Duodenal mucosa (tissue), 2 donors: ENCODE data around the gene ALDH8A1.
"Not testable (repeated sequence)": the region's sequence is repeated elsewhere in the genome, so short reads cannot be mapped to it uniquely, and the experiment has no call there.

Source experiments
- H3K27ac ChIP-seq: one replicate; pipeline ENCODE4 v1.7.0; 2013; ENCODE audit warnings: low read depth, low read length
- H3K27me3 ChIP-seq, 2 donors: one replicate each; pipeline ENCODE4 v1.7.0; 2013; ENCODE audit warnings: low read length in 2 of 2, control low read depth in 1 of 2; ENCODE audit not compliant: insufficient read depth in 2 of 2, control insufficient read depth in 1 of 2
- H3K36me3 ChIP-seq, 2 donors: one replicate each; pipeline ENCODE4 v1.7.0; 2013; ENCODE audit warnings: low read length in 2 of 2, control low read depth in 1 of 2; ENCODE audit not compliant: insufficient read depth in 2 of 2, control insufficient read depth in 1 of 2
- H3K4me1 ChIP-seq, 2 donors: one replicate each; pipeline ENCODE4 v1.7.0; 2013; ENCODE audit warnings: low read length in 2 of 2, control low read depth in 1 of 2; ENCODE audit not compliant: insufficient read depth in 2 of 2, control insufficient read depth in 1 of 2
- H3K4me3 ChIP-seq, 2 donors: one replicate each; pipeline ENCODE4 v1.7.0; 2013; ENCODE audit warnings: low read length in 2 of 2, low read depth in 1 of 2
- H3K9ac ChIP-seq, 2 donors: one replicate each; pipeline ENCODE4 v1.7.0; 2013; ENCODE audit warnings: low read length in 2 of 2, low read depth in 1 of 2
- H3K9me3 ChIP-seq, 2 donors: one replicate each; pipeline ENCODE4 v1.7.0; 2013; ENCODE audit warnings: low read length in 2 of 2, control low read depth in 1 of 2; ENCODE audit not compliant: control insufficient read depth in 1 of 2

ALDH8A1 gene

DNA sequence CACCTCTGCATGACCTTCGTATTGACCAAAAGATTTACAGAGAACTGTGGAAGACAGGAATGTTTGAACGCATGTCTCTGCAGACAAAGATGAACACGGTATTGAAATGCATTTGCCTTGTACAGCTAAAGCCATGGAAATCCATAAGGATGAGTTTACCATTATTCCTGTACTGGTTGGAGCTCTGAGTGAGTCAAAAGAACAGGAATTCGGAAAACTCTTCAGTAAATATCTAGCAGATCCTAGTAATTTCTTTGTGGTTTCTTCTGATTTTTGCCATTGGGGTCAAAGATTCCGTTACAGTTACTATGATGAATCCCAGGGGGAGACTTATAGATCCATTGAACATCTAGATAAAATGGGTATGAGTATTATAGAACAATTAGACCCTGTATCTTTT lies 51.7 kb downstream of the ALDH8A1 start:
- not testable (repeated sequence) for H3K27me3 ChIP-seq, H3K9ac ChIP-seq, H3K9me3 ChIP-seq, H3K36me3 ChIP-seq, H3K27ac ChIP-seq, H3K4me3 ChIP-seq, H3K4me1 ChIP-seq

DNA sequence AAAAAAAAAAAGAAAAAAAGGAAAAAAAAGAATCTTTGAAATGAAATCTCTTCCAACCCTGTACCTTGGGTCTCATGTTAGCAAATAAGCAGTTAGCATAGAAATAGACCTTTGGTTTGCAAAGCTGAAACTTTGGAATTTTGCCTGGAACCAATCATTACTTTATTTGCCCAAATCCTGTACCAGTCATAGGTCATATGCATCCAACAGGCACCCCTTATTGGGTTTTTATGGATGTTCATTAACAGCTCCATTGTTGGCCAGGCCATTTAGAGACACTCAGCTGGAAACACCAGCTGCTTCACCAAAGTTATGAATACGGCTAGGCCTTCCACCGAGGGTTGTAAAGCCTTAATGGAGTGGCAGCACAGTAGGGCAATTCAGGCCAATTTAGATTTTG lies 53.0 kb downstream of the ALDH8A1 start:
- no peaks in the 10 kb centered on the region for H3K27me3 ChIP-seq
- no peak overlapping the region for H3K27ac ChIP-seq
- no peak overlapping the region for H3K9ac ChIP-seq
- no peaks in the 10 kb centered on the region for H3K36me3 ChIP-seq
- H3K4me1 ChIP-seq = no peaks in the 10 kb centered on the region
- H3K4me3 ChIP-seq = no peak overlapping the region
- peaks cover 6 to 9% of the 10 kb centered on the region in 2 donors for H3K9me3 ChIP-seq

DNA sequence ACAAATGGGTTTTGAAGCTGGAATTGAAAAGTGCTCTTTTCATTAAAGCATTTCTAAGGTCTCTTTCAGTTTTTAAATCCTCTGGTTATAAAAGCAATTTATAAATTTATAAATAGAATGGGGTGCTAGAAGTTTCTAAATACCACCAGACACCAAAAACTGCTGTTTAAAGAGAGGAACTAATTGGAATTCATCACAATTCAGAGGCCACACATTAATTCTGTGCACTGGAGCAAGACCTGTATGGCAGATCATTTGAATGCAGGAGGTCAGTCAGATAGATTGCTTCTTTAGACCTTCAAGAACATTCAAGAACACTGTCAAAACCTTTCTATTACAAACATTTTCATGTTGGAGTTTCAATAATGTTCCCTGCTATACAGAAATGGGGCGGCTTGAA lies 55.1 kb downstream of the ALDH8A1 start:
- no peaks in the 10 kb centered on the region for H3K4me1 ChIP-seq
- H3K4me3 ChIP-seq = no peak overlapping the region
- H3K36me3 ChIP-seq = no peaks in the 10 kb centered on the region
- no peak overlapping the region for H3K27ac ChIP-seq
- H3K9me3 ChIP-seq = peaks cover 9 to 11% of the 10 kb centered on the region in 2 donors
- H3K27me3 ChIP-seq = no peaks in the 10 kb centered on the region
- H3K9ac ChIP-seq = no peak overlapping the region

DNA sequence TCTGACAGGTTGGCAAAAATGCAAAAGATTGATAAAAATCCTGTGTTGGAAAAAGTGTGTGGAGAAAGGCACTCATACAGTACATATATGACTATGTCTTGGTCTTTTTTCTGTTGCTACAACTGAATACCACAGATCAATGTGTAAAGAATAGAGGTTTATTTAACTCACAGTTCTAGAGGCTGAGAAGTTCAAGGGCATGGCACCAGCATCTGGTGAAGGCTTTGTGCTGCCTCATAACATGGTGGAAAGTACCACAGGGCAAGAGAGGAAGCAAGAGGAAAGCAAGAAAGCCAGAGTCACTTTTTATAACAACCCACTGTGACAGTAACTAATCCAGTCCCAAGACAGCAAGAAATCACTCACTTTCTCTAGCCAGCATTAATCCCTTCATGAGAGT lies 57.5 kb downstream of the ALDH8A1 start:
- H3K9ac ChIP-seq = no peak overlapping the region
- no peaks in the 10 kb centered on the region for H3K4me1 ChIP-seq
- no peaks in the 10 kb centered on the region for H3K27me3 ChIP-seq
- H3K27ac ChIP-seq = no peak overlapping the region
- H3K4me3 ChIP-seq = no peak overlapping the region
- H3K36me3 ChIP-seq = no peaks in the 10 kb centered on the region
- peaks cover 9 to 11% of the 10 kb centered on the region in 2 donors for H3K9me3 ChIP-seq

- Histone ChIP-seq H3K4me1 (no peaks in the 10 kb centered on the region), H3K9me3 (peaks cover 9 to 11% of the 10 kb centered on the region in 2 donors), H3K27me3 (no peaks in the 10 kb centered on the region), H3K27ac (no peak overlapping the region), H3K36me3 (no peaks in the 10 kb centered on the region), H3K9ac (no peak overlapping the region), H3K4me3 (no peak overlapping the region)
Measured at GRCh38 chr6:134891633-134892032, 58.3 kb downstream of the ALDH8A1 start.

DNA sequence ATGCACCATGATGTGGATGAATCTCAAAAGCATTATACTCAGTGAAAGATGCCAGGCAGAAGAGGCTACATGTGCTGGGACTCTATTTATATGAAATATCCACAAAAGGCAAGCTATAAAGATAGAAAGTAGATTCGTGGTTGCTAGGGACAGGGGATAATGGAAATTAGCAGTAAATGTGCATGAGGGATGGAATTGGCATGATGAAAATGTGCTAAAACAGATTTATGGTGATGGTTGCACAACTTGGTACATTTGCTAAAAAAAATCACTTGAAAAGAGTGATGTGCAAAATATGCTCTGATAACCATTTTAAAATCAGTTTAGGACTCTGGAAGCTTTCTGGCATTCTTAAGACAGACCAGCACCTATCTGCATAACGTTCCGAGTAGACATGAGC lies 61.6 kb downstream of the ALDH8A1 start:
- H3K36me3 ChIP-seq = no peaks in the 10 kb centered on the region

GRCh38 chr6:134884752-134885151 lies 65.1 kb downstream of the ALDH8A1 start:
- Histone ChIP-seq H3K9me3 (no peaks in the 10 kb centered on the region), H3K36me3 (no peaks in the 10 kb centered on the region), H3K4me3 (no peak overlapping the region), H3K27me3 (no peaks in the 10 kb centered on the region), H3K27ac (no peak overlapping the region), H3K9ac (no peak overlapping the region), H3K4me1 (peaks cover 3% of the 10 kb centered on the region in 2 donors)

More for the DNA sequence above, 61.6 kb downstream of the ALDH8A1 start:
- H3K27ac ChIP-seq = no peak overlapping the region
- peaks cover 9 to 11% of the 10 kb centered on the region in 2 donors for H3K9me3 ChIP-seq
- no peak overlapping the region for H3K4me3 ChIP-seq
- H3K9ac ChIP-seq = no peak overlapping the region
- H3K27me3 ChIP-seq = no peaks in the 10 kb centered on the region
- H3K4me1 ChIP-seq = no peaks in the 10 kb centered on the region

DNA sequence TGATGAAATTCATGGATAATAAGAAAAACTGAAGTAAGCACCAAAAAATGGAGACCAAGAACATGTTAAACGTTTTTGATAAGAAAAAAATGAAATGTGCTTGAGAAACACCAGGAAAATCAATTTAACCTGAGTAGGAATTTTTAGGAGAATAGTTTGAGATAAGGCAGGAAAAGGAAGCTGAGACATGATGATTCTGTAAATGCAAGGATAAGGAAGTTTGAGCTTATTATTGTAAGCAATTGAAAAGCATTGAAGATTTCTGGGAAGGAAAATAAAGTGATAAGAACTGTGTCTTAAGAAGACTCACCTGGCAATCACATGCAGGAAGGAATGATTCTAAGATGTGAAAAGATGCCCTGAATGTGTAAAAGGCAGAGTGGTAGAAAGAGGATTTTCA lies 66.6 kb downstream of the ALDH8A1 start:
- H3K27me3 ChIP-seq = no peaks in the 10 kb centered on the region
- no peaks in the 10 kb centered on the region for H3K9me3 ChIP-seq
- H3K4me1 ChIP-seq = peaks cover 3% of the 10 kb centered on the region in 2 donors
- H3K27ac ChIP-seq = no peak overlapping the region
- no peak overlapping the region for H3K9ac ChIP-seq
- no peak overlapping the region for H3K4me3 ChIP-seq
- H3K36me3 ChIP-seq = no peaks in the 10 kb centered on the region

GRCh38 chr6:134882426-134883038 lies 67.4 kb downstream of the ALDH8A1 start:
- Histone ChIP-seq H3K9ac (no peak overlapping the region), H3K4me1 (peaks cover 3% of the 10 kb centered on the region in 2 donors), H3K36me3 (no peaks in the 10 kb centered on the region), H3K27me3 (no peaks in the 10 kb centered on the region), H3K4me3 (no peak overlapping the region), H3K9me3 (no peaks in the 10 kb centered on the region), H3K27ac (no peak overlapping the region)

DNA sequence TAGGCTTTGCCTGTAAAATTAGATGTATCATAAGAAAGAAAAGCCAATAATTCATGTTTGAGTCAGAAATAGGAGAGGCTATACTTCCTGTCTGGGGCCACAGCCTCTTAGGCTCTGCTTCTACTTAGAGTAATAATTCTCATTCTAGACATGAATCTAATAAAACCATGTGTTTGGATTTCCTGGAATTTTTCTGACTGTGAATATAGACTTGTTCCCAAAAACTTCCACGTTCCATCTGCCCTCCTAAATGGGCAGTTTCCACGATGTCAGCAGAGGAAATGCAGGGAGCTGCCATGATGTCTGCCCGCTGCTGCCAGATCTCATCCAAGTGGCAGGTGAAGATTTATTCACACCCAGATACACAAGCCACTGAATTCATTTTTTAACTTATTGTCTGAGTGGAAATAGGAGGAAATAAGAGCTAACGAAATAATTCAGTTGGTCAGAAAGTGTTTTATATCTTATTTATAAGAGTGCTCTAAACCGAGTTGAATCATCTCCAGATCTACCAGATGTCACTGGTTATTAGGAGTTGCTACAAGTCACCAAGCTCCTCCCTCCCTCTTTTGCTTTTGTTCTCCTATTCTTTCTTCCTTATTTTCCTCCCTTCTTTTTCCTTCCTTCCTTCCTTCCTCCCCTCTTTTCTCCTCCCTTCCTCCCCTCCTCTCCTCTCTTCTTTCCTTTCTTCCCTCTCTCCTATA lies 69.3 kb downstream of the ALDH8A1 start:
- H3K9ac ChIP-seq = no peak overlapping the region
- H3K4me3 ChIP-seq = no peak overlapping the region
- H3K27ac ChIP-seq = no peak overlapping the region
- peaks cover 3% of the 10 kb centered on the region in 2 donors for H3K4me1 ChIP-seq
- H3K9me3 ChIP-seq = peaks cover 0 to under 1% of the 10 kb centered on the region in 2 donors
- no peaks in the 10 kb centered on the region for H3K36me3 ChIP-seq
- H3K27me3 ChIP-seq = no peaks in the 10 kb centered on the region
